DOHH2 (cell line): ENCODE results near the gene MYOG.

ENCODE experiments used
- CTCF ChIP-seq: fragments of 200-600 bp; sonication (generic); IDR thresholded peaks from one replicate; pipeline ENCODE4 v1.5.1; 2014; ENCODE audit warnings: antibody characterized with exemption, mild to moderate bottlenecking, low read depth, low read length; ENCODE audit not compliant: poor library complexity, severe bottlenecking
- EZH2phosphoT487 ChIP-seq: fragments of 200-600 bp; sonication (generic); IDR thresholded peaks from 2 replicates; pipeline ENCODE4 v1.6.1; 2017; ENCODE audit warnings: borderline replicate concordance, mild to moderate bottlenecking, antibody characterized with exemption, low read length, moderate library complexity, mixed read lengths

- TF ChIP-seq CTCF (no peak), EZH2phosphoT487 (no peak)
Observed at GRCh38 chr1:203037509-203038190, 48.2 kb downstream of the MYOG start.
